Ovary (tissue), 1 donor: ENCODE data around the gene GET4.

ENCODE experiments used
- EP300 ChIP-seq: sonication (generic); formaldehyde crosslinking; IDR thresholded peaks from one replicate; pipeline ENCODE4 v1.6.1; 2017; ENCODE audit warnings: antibody characterized with exemption
- POLR2A ChIP-seq: fragments of 450-650 bp; IDR thresholded peaks from one replicate; pipeline ENCODE4 v1.6.1; 2017; ENCODE audit warnings: antibody characterized with exemption, mild to moderate bottlenecking, moderate library complexity

- TF ChIP-seq EP300 (no peak), POLR2A (no peak)
Measured at GRCh38 chr7:890868-891267, 14.5 kb downstream of the GET4 start.
